Muscle layer of colon (tissue), 2 donors: ENCODE results near the gene DOCK8.

Source experiments
- H3K27ac ChIP-seq: one replicate; pipeline ENCODE4 v1.7.0; 2013; ENCODE audit warnings: low read depth, mild to moderate bottlenecking, low read length, moderate library complexity
- H3K27me3 ChIP-seq, 2 donors: one replicate each; pipeline ENCODE4 v1.7.0; 2013; ENCODE audit warnings: low read length in 2 of 2, mild to moderate bottlenecking in 2 of 2; ENCODE audit not compliant: insufficient read depth in 2 of 2, control insufficient read depth in 1 of 2
- H3K36me3 ChIP-seq: one replicate; pipeline ENCODE4 v1.7.0; 2013; ENCODE audit warnings: mild to moderate bottlenecking, low read length; ENCODE audit not compliant: insufficient read depth
- H3K4me1 ChIP-seq: one replicate; pipeline ENCODE4 v1.7.0; 2013; ENCODE audit warnings: mild to moderate bottlenecking, low read length; ENCODE audit not compliant: insufficient read depth
- H3K4me3 ChIP-seq, 2 donors: one replicate each; pipeline ENCODE4 v1.7.0; 2013; ENCODE audit warnings: low read length in 2 of 2, low read depth in 1 of 2, mild to moderate bottlenecking in 1 of 2, moderate library complexity in 1 of 2
- H3K9ac ChIP-seq: one replicate; pipeline ENCODE4 v1.7.0; 2013; ENCODE audit warnings: low read length
- H3K9me3 ChIP-seq: one replicate; pipeline ENCODE4 v1.7.0; 2013; ENCODE audit warnings: mild to moderate bottlenecking, low read length
- donor health status: abdominal sarcoma.
- donor health status: Adenocarcinoma of cecum.

The DOCK8 gene

GRCh38 chr9:272251-273213 lies 57.9 kb downstream of the DOCK8 start:
- no peak overlapping the region for H3K9ac ChIP-seq
- H3K4me3 ChIP-seq, result no peak overlapping the region
- no peak overlapping the region for H3K27ac ChIP-seq
- H3K4me1 ChIP-seq, result no peaks in the 10 kb centered on the region
- no peaks in the 10 kb centered on the region for H3K27me3 ChIP-seq
- H3K9me3 ChIP-seq, result no peaks in the 10 kb centered on the region
- H3K36me3 ChIP-seq, result no peaks in the 10 kb centered on the region

- Histone ChIP-seq H3K27ac (no peak overlapping the region), H3K36me3 (no peaks in the 10 kb centered on the region), H3K4me3 (no peak overlapping the region), H3K4me1 (no peaks in the 10 kb centered on the region), H3K9me3 (no peaks in the 10 kb centered on the region), H3K27me3 (no peaks in the 10 kb centered on the region), H3K9ac (no peak overlapping the region)
Observed at GRCh38 chr9:274406-274805, 59.7 kb downstream of the DOCK8 start.

GRCh38 chr9:277601-278295 lies 63.1 kb downstream of the DOCK8 start:
- Histone ChIP-seq H3K9me3 (no peaks in the 10 kb centered on the region), H3K27me3 (no peaks in the 10 kb centered on the region), H3K27ac (no peak overlapping the region), H3K36me3 (no peaks in the 10 kb centered on the region), H3K4me1 (no peaks in the 10 kb centered on the region), H3K9ac (no peak overlapping the region), H3K4me3 (no peak overlapping the region)

GRCh38 chr9:278651-279050 lies 64.0 kb downstream of the DOCK8 start:
- Histone ChIP-seq H3K27ac (no peak overlapping the region), H3K36me3 (no peaks in the 10 kb centered on the region), H3K9me3 (no peaks in the 10 kb centered on the region), H3K4me1 (no peaks in the 10 kb centered on the region), H3K4me3 (no peak overlapping the region), H3K27me3 (no peaks in the 10 kb centered on the region), H3K9ac (no peak overlapping the region)

- no peak overlapping the region for H3K4me3 ChIP-seq
- no peaks in the 10 kb centered on the region for H3K36me3 ChIP-seq
- H3K4me1 ChIP-seq, result no peaks in the 10 kb centered on the region
- no peaks in the 10 kb centered on the region for H3K9me3 ChIP-seq
- no peak overlapping the region for H3K27ac ChIP-seq
- no peak overlapping the region for H3K9ac ChIP-seq
- no peaks in the 10 kb centered on the region for H3K27me3 ChIP-seq
Observed at GRCh38 chr9:279674-280073, 65.0 kb downstream of the DOCK8 start.

GRCh38 chr9:281741-282645 lies 67.3 kb downstream of the DOCK8 start:
- no peak overlapping the region for H3K9ac ChIP-seq
- H3K27ac ChIP-seq, result no peak overlapping the region
- no peaks in the 10 kb centered on the region for H3K27me3 ChIP-seq
- H3K9me3 ChIP-seq, result no peaks in the 10 kb centered on the region
- no peaks in the 10 kb centered on the region for H3K36me3 ChIP-seq
- H3K4me1 ChIP-seq, result no peaks in the 10 kb centered on the region
- no peak overlapping the region for H3K4me3 ChIP-seq

GRCh38 chr9:286071-286740 lies 71.5 kb downstream of the DOCK8 start:
- no peak overlapping the region for H3K27ac ChIP-seq

GRCh38 chr9:289121-289520 lies 74.5 kb downstream of the DOCK8 start:
- Histone ChIP-seq H3K27me3 (no peaks in the 10 kb centered on the region), H3K27ac (no peak overlapping the region), H3K36me3 (no peaks in the 10 kb centered on the region), H3K4me1 (no peaks in the 10 kb centered on the region), H3K9ac (no peak overlapping the region), H3K9me3 (no peaks in the 10 kb centered on the region), H3K4me3 (no peak overlapping the region)

More at GRCh38 chr9:286071-286740, 71.5 kb downstream of the DOCK8 start:
- H3K4me3 ChIP-seq, result no peak overlapping the region
- H3K27me3 ChIP-seq, result no peaks in the 10 kb centered on the region
- no peaks in the 10 kb centered on the region for H3K9me3 ChIP-seq
- no peak overlapping the region for H3K9ac ChIP-seq
- no peaks in the 10 kb centered on the region for H3K4me1 ChIP-seq
- no peaks in the 10 kb centered on the region for H3K36me3 ChIP-seq

- Histone ChIP-seq H3K36me3 (no peaks in the 10 kb centered on the region), H3K4me3 (no peak overlapping the region), H3K4me1 (no peaks in the 10 kb centered on the region), H3K27ac (no peak overlapping the region), H3K9ac (no peak overlapping the region), H3K27me3 (no peaks in the 10 kb centered on the region), H3K9me3 (no peaks in the 10 kb centered on the region)
Observed at GRCh38 chr9:292915-293314, 78.2 kb downstream of the DOCK8 start.

- H3K4me1 ChIP-seq, result no peaks in the 10 kb centered on the region
- H3K4me3 ChIP-seq, result no peak overlapping the region
- H3K9ac ChIP-seq, result no peak overlapping the region
- H3K9me3 ChIP-seq, result no peaks in the 10 kb centered on the region
- H3K27ac ChIP-seq, result no peak overlapping the region
- H3K36me3 ChIP-seq, result no peaks in the 10 kb centered on the region
- no peaks in the 10 kb centered on the region for H3K27me3 ChIP-seq
Observed at GRCh38 chr9:295576-295975, 80.9 kb downstream of the DOCK8 start.
